ENCODE results near the gene AHNAK2. TPM values are rescaled to one million over a fixed set of nuclear protein-coding genes. Genes with fewer than 3 reads are reported as not detected.

AHNAK2 gene
- total RNA-seq, 1 experiment from 2014 or later: 223 TPM

DNA sequence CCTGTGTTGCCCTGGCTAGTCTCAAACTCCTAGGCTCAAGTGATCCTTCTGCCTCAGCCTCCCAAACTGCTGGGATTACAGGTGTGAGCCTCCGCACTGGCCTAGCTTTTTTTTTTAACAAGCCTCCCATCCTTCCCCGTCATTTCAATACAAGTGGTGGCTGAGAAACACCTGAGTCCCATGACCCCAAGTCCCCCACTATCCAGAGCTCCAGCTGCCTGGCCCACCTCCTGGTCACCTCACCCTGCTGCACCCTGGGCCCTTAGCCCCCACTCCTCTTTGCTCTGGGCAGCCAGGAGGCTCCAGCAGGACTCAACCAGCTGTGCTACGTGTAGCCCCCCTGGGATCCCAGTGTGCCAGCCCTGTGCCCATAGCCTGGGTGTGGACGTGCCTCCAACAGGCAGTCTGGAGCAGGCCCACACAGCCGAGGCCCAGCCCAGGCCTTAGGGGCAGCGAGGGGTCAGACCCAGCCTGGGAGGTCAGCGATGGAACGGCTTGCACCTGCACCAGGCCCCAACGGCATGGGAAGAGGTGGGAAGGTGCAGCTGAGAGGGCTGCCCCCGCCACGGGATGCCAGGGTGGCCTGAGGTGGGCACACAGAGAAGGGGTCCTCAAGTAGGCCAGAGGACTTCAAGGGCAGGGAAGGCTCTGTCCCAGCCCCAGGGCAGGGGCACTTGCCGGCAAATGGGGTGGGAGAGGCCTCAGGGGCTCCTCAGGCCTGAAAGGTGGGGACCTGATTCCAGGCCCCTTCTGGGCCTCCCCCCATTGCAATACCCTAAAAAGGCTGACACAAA is 6.5 kb downstream of the AHNAK2 start:
- TF ChIP-seq TCF7L2 (IDR thresholded peaks at IDR 0.05; ENCODE audit: low read depth, low read length) (no peak), SIN3A (IDR thresholded peaks at IDR 0.05; ENCODE audit: borderline replicate concordance, insufficient read depth, low read depth, low read length) (no peak), CTCF (IDR thresholded peaks at IDR 0.05) (no peak), POLR2AphosphoS5 (IDR thresholded peaks at IDR 0.05; ENCODE audit: low read depth, low read length) (no peak), REST (IDR thresholded peaks at IDR 0.05; ENCODE audit: insufficient read depth in 1 of 2, low read depth in 2 of 2, low read length in 1 of 2) (no peak)
- intact Hi-C loops (cut with micrococcal nuclease; ENCODE audit: unreplicated experiment): loop anchor here (5.0 kb wide), 1 partner anchor 76 kb away; no protein-coding TSS in a partner anchor
- Histone ChIP-seq H3K36me3 (ENCODE audit: control insufficient read depth, insufficient read depth, low read length) (no peaks in the 10 kb centered on the region), H3K27me3 (ENCODE audit: control insufficient read depth, insufficient read depth, low read length) (no peaks in the 10 kb centered on the region), H3K4me3 (ENCODE audit: low read depth in 2 of 2, low read length in 2 of 2) (peak overlapping the region in 1 of 2 experiments; percentile 77; a peak in 1 of 4 replicates), H3K9me3 (ENCODE audit: control insufficient read depth, insufficient read depth, low read depth, low read length) (no peaks in the 10 kb centered on the region), H3K27ac (ENCODE audit: low read length) (peak overlapping the region; percentile 93), H3K4me1 (ENCODE audit: control insufficient read depth, insufficient read depth, low read length) (peaks cover 60% of the 10 kb centered on the region)
- ChIA-PET POLR2A (interaction anchor here (0.6 kb wide), 2 partner anchors 166 to 383 kb away, joined by 3 read pairs; no protein-coding TSS in a partner anchor), CTCF (interaction anchor here (0.6 to 1.8 kb wide), 2 partner anchors 74 to 191 kb away, joined by 3 to 8 read pairs; no protein-coding TSS in a partner anchor)
- BruUV-seq (replicated peaks): no TSS peak
- in situ Hi-C loops (cut with HindIII; ENCODE audit: low pct_unique_long_range_greater_than_20kb, low sequenced_read_pairs): no loop called here
- no peak for DNase-seq (ENCODE audit: low read depth, low spot score)
- ATAC-seq: no peak

DNA sequence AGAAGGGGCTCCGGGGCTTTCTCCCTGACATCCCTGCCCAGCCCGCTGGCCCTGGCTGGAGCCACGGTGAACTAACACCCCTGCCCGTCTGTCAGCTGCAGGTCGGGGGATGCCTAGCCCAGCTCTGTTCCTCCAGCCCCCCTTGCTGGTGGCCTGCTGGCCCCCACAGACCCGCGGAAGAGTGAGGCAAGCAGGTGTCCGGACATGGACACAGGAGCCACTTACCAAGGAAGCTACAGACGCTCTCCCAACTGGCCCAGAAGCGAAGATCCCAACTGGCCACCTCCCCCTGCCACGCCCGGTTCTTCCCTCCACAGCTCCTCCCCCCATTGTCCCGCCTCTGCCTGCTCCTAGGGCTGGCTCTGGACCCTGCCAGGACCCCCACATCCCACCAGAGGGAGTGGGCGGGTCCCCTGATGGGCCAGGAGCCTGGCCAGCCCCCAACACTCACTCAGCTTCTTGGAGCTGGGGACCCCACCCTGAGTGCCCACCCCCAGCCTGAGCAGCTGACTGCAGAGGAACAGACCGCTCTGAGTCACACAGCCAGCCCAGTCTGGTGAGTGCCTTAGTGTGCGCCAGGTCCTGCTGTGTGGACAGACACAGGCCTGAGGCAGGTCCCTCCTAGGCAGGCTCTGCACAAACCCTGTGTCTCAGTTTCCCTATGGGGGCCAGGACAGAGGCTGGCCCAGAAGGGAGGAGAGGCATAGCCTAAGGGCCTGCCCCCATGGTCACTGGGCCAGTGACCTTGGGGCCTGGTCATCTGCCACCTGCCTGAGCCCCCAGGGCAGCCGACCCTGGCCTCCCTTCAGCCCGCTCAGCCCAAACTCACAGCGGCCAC is 7.7 kb downstream of the AHNAK2 start:
- no peaks in the 10 kb centered on the region for H3K27me3 ChIP-seq (ENCODE audit: control insufficient read depth, insufficient read depth, low read length)
- ATAC-seq (peak; percentile 39), DNase-seq (ENCODE audit: low read depth, low spot score) (no peak)
- in situ Hi-C loops (cut with HindIII; ENCODE audit: low pct_unique_long_range_greater_than_20kb, low sequenced_read_pairs) (no loop called here), intact Hi-C loops (cut with micrococcal nuclease; ENCODE audit: unreplicated experiment) (loop anchor here (5.0 kb wide), 1 partner anchor 77 kb away; no protein-coding TSS in a partner anchor)
- no peaks in the 10 kb centered on the region for H3K36me3 ChIP-seq (ENCODE audit: control insufficient read depth, insufficient read depth, low read length)
- H3K27ac ChIP-seq (ENCODE audit: low read length): peak overlapping the region; percentile 93
- H3K4me3 ChIP-seq (ENCODE audit: low read depth in 2 of 2, low read length in 2 of 2): peak overlapping the region; percentile 65 to 77
- peaks cover 64% of the 10 kb centered on the region for H3K4me1 ChIP-seq (ENCODE audit: control insufficient read depth, insufficient read depth, low read length)
- ChIA-PET POLR2A (interaction anchor here (0.6 kb wide), 2 partner anchors 165 to 232 kb away, joined by 3 read pairs; no protein-coding TSS in a partner anchor), CTCF (interaction anchor here (0.6 to 0.8 kb wide), 3 partner anchors 74 to 96 kb away, joined by 3 to 6 read pairs (median 3); no protein-coding TSS in a partner anchor)
- no TSS peak for BruUV-seq (replicated peaks)
- no peak for TF ChIP-seq TCF7L2 (IDR thresholded peaks at IDR 0.05; ENCODE audit: low read depth, low read length)
- TF ChIP-seq CTCF (IDR thresholded peaks at IDR 0.05): no peak
- peak; percentile 70; the same call in 1 of the 2 replicates for TF ChIP-seq SIN3A (IDR thresholded peaks at IDR 0.05; ENCODE audit: borderline replicate concordance, insufficient read depth, low read depth, low read length)
- peak; percentile 64 for TF ChIP-seq POLR2AphosphoS5 (IDR thresholded peaks at IDR 0.05; ENCODE audit: low read depth, low read length)
- no peak for TF ChIP-seq REST (IDR thresholded peaks at IDR 0.05; ENCODE audit: insufficient read depth in 1 of 2, low read depth in 2 of 2, low read length in 1 of 2)
- H3K9me3 ChIP-seq (ENCODE audit: control insufficient read depth, insufficient read depth, low read depth, low read length): no peaks in the 10 kb centered on the region
